H1 (cell line): ENCODE results near the gene ZNF408. TPM values are rescaled to one million over a fixed set of nuclear protein-coding genes. Genes with fewer than 3 reads are reported as not detected.
A peak's percentile ranks its signal among the peaks of the same experiment; 100 is the strongest.

ENCODE experiments used
- CTCF ChIA-PET: fragments of 300-600 bp; sonication (Branson Sonifier 250); formaldehyde crosslinking; loops from one replicate; lab custom pipeline; 2021; ENCODE audit not compliant: partially characterized antibody; lab: Charles Lee
- POLR2A ChIA-PET: fragments of 300-600 bp; sonication (Branson Sonifier 250); formaldehyde crosslinking; loops from one replicate; lab custom pipeline; 2021; ENCODE audit warnings: inconsistent platforms; ENCODE audit not compliant: partially characterized antibody; lab: Charles Lee
- DNase-seq, 2 experiments: peaks; one replicate each; pipeline versions ENCODE4 v3.0.0 to v3.0.0-alpha.2; 2010 to 2022; ENCODE audit warnings: low spot score in 2 of 2, low read depth in 1 of 2, mixed read lengths in 1 of 2
- FAIRE-seq: peaks from 2 replicates; lab custom pipeline; 2011; peaks lifted over from hg19 to GRCh38; lab: Jason Lieb, UNC
- H2AFZ ChIP-seq: 2 replicates; pipeline ENCODE4 v1.8.1; 2012; ENCODE audit warnings: low read length, inconsistent platforms
- H2AK5ac ChIP-seq: 2 replicates; pipeline ENCODE4 v1.6.1; 2013; ENCODE audit warnings: low read depth, low read length
- H2BK120ac ChIP-seq: replicated peaks from 2 replicates; pipeline ENCODE3; 2013; ENCODE audit warnings: low read depth, low read length, inconsistent platforms
- H2BK12ac ChIP-seq: 2 replicates; pipeline ENCODE4 v1.6.1; 2013; ENCODE audit warnings: low read depth, low read length
- H2BK15ac ChIP-seq: 2 replicates; pipeline ENCODE4 v1.6.1; 2013; ENCODE audit warnings: low read length
- H2BK20ac ChIP-seq: 2 replicates; pipeline ENCODE4 v1.6.1; 2013; ENCODE audit warnings: low read length
- H2BK5ac ChIP-seq: 2 replicates; pipeline ENCODE4 v1.6.1; 2013; ENCODE audit warnings: low read depth, low read length
- H3K14ac ChIP-seq: 2 replicates; pipeline ENCODE4 v1.6.1; 2013; ENCODE audit warnings: inconsistent platforms; ENCODE audit not compliant: insufficient read length
- H3K18ac ChIP-seq: 2 replicates; pipeline ENCODE4 v1.6.1; 2013; ENCODE audit warnings: low read length; ENCODE audit errors: extremely low read depth
- H3K23ac ChIP-seq: 2 replicates; pipeline ENCODE4 v1.6.1; 2013; ENCODE audit warnings: inconsistent platforms; ENCODE audit not compliant: insufficient read length
- H3K23me2 ChIP-seq: 2 replicates; pipeline ENCODE4 v1.6.1; 2013; ENCODE audit warnings: low read depth, low read length
- H3K27ac ChIP-seq: 2 replicates; pipeline ENCODE4 v1.6.1; 2011; ENCODE audit warnings: low read depth, low read length, inconsistent platforms
- H3K27me3 ChIP-seq, 4 experiments: replicated peaks in 1 of 4; 1 replicate in 1 of 4; 2 replicates in 3 of 4; pipeline versions ENCODE4 v1.6.1 to v1.8.1; 2011 to 2013; ENCODE audit warnings: low read length in 3 of 4, mild to moderate bottlenecking in 3 of 4, inconsistent platforms in 2 of 4, mixed read lengths in 2 of 4, moderate library complexity in 1 of 4; ENCODE audit not compliant: control insufficient read depth in 3 of 4, insufficient read depth in 3 of 4; ENCODE audit errors: extremely low read depth in 1 of 4
- H3K36me3 ChIP-seq, 4 experiments: 2 replicates each; pipeline versions ENCODE4 v1.6.1 to v1.8.1; 2011 to 2013; ENCODE audit warnings: mild to moderate bottlenecking in 4 of 4, low read length in 3 of 4, moderate library complexity in 2 of 4, control low read depth in 1 of 4, inconsistent platforms in 1 of 4; ENCODE audit not compliant: insufficient read depth in 4 of 4, control insufficient read depth in 2 of 4
- H3K4ac ChIP-seq: replicated peaks from 2 replicates; pipeline ENCODE3; 2013; ENCODE audit warnings: low read length, low read depth, mixed read lengths, inconsistent platforms; ENCODE audit not compliant: insufficient read length
- H3K4me1 ChIP-seq, 4 experiments: replicated peaks in 1 of 4; 1 replicate in 1 of 4; 2 replicates in 3 of 4; pipeline versions ENCODE4 v1.6.1 to v1.8.1; 2011 to 2013; ENCODE audit warnings: low read length in 3 of 4, inconsistent platforms in 2 of 4, mixed read lengths in 1 of 4; ENCODE audit not compliant: insufficient read depth in 4 of 4, control insufficient read depth in 3 of 4
- H3K4me2 ChIP-seq, 2 experiments: 2 replicates each; pipeline versions ENCODE4 v1.6.1 to v1.8.1; 2011 to 2013; ENCODE audit warnings: low read depth in 2 of 2, low read length in 2 of 2, control low read depth in 1 of 2, inconsistent platforms in 1 of 2, mild to moderate bottlenecking in 1 of 2; ENCODE audit not compliant: insufficient read depth in 1 of 2
- H3K4me3 ChIP-seq, 4 experiments: fragments of 200-600, 300-600 bp in 1 of 4; sonication (generic), shearing (Covaris generic), sonication (Bioruptor Twin) in 1 of 4; 2 replicates each; pipeline versions ENCODE4 v1.5.1 to v1.8.1; 2011 to 2016; ENCODE audit warnings: low read length in 4 of 4, low read depth in 3 of 4, control low read depth in 2 of 4, inconsistent platforms in 2 of 4, mild to moderate bottlenecking in 2 of 4, mixed read lengths in 1 of 4, moderate library complexity in 1 of 4; ENCODE audit not compliant: insufficient read depth in 2 of 4; ENCODE audit errors: extremely low read depth in 1 of 4
- H3K56ac ChIP-seq: replicated peaks from 2 replicates; pipeline ENCODE3; 2013; ENCODE audit warnings: low read depth, mild to moderate bottlenecking, mixed read lengths, low read length, inconsistent platforms; ENCODE audit not compliant: insufficient read length
- H3K79me1 ChIP-seq: 2 replicates; pipeline ENCODE4 v1.6.1; 2013; ENCODE audit warnings: low read depth, low read length, control low read depth
- H3K79me2 ChIP-seq, 2 experiments: 2 replicates each; pipeline versions ENCODE4 v1.6.1 to v1.8.1; 2012 to 2013; ENCODE audit warnings: low read length in 2 of 2, mild to moderate bottlenecking in 2 of 2, inconsistent platforms in 1 of 2; ENCODE audit not compliant: insufficient read depth in 2 of 2, control insufficient read depth in 1 of 2
- H3K9ac ChIP-seq, 4 experiments: replicated peaks in 1 of 4; 1 replicate in 1 of 4; 2 replicates in 3 of 4; pipeline versions ENCODE4 v1.6.1 to v1.8.1; 2011 to 2013; ENCODE audit warnings: low read depth in 3 of 4, low read length in 3 of 4, control low read depth in 2 of 4, mild to moderate bottlenecking in 2 of 4, moderate library complexity in 2 of 4, inconsistent platforms in 1 of 4; ENCODE audit errors: extremely low read depth in 1 of 4
- H3K9me3 ChIP-seq, 2 experiments: 2 replicates each; pipeline versions ENCODE4 v1.6.1 to v1.8.1; 2012 to 2013; ENCODE audit warnings: mild to moderate bottlenecking in 2 of 2, moderate library complexity in 2 of 2, control low read depth in 1 of 2, inconsistent platforms in 1 of 2, low read depth in 1 of 2, low read length in 1 of 2, mixed read lengths in 1 of 2; ENCODE audit not compliant: insufficient read depth in 2 of 2
- H4K20me1 ChIP-seq, 2 experiments: replicated peaks in 1 of 2; 2 replicates each; pipeline versions ENCODE3 to v1.8.1; 2011 to 2013; ENCODE audit warnings: inconsistent platforms in 2 of 2, low read length in 2 of 2, mild to moderate bottlenecking in 1 of 2; ENCODE audit not compliant: insufficient read depth in 2 of 2, control insufficient read depth in 1 of 2
- H4K5ac ChIP-seq: 2 replicates; pipeline ENCODE4 v1.6.1; 2013; ENCODE audit warnings: low read length, low read depth, mixed read lengths, inconsistent platforms; ENCODE audit not compliant: insufficient read length
- H4K8ac ChIP-seq: 2 replicates; pipeline ENCODE4 v1.8.0; 2013; ENCODE audit warnings: mild to moderate bottlenecking, moderate library complexity, low read length, inconsistent platforms; ENCODE audit not compliant: insufficient read depth; ENCODE audit errors: extremely low read depth
- H4K91ac ChIP-seq: replicated peaks from 2 replicates; pipeline ENCODE3; 2013; ENCODE audit warnings: low read length, mixed read lengths, inconsistent platforms; ENCODE audit not compliant: insufficient read length
- ASH2L ChIP-seq: fragments of 200-600, 300-600 bp; sonication (generic); IDR thresholded peaks from one replicate; pipeline ENCODE4 v1.7.1; 2017; ENCODE audit warnings: low read length
- BCL11A ChIP-seq, 2 experiments: IDR thresholded peaks; one replicate each; pipeline ENCODE4 v1.6.1; 2011; ENCODE audit warnings: low read depth in 2 of 2, low read length in 2 of 2, mild to moderate bottlenecking in 2 of 2
- CTBP2 ChIP-seq: IDR thresholded peaks from 2 replicates; pipeline ENCODE4 v1.7.0; 2011; ENCODE audit warnings: borderline replicate concordance, mild to moderate bottlenecking, moderate library complexity, mixed read lengths, low read length; ENCODE audit not compliant: insufficient read depth, insufficient read length
- E2F6 ChIP-seq: IDR thresholded peaks from 2 replicates; pipeline ENCODE4 v1.6.1; 2012; ENCODE audit warnings: inconsistent platforms
- HDAC2 ChIP-seq, 2 experiments: fragments of 300-600 bp in 1 of 2; sonication (generic) in 1 of 2; IDR thresholded peaks; 2 replicates each; pipeline ENCODE4 v1.6.1; 2011 to 2012; ENCODE audit warnings: low read depth in 2 of 2, low read length in 2 of 2, mild to moderate bottlenecking in 2 of 2, moderate library complexity in 2 of 2, borderline replicate concordance in 1 of 2, inconsistent platforms in 1 of 2
- KDM1A ChIP-seq: fragments of 200-600, 300-600 bp; sonication (generic); IDR thresholded peaks from 2 replicates; pipeline ENCODE4 v1.7.1; 2016; ENCODE audit warnings: mild to moderate bottlenecking, low read length, borderline replicate concordance
- POU5F1 ChIP-seq: IDR thresholded peaks from 2 replicates; pipeline ENCODE4 v1.6.1; 2011; ENCODE audit warnings: low read depth, mild to moderate bottlenecking, low read length, moderate library complexity
- RAD21 ChIP-seq, 2 experiments: IDR thresholded peaks in 1 of 2; conservative IDR thresholded peaks in 1 of 2; 2 replicates each; pipeline ENCODE4 v1.6.1; 2011; ENCODE audit warnings: low read depth in 2 of 2, low read length in 2 of 2, improper control_type of control experiment in 1 of 2, inconsistent platforms in 1 of 2, mild to moderate bottlenecking in 1 of 2, moderate library complexity in 1 of 2
- RBBP5 ChIP-seq: IDR thresholded peaks from 2 replicates; pipeline ENCODE4 v1.7.1; 2012; ENCODE audit warnings: low read depth, mild to moderate bottlenecking, inconsistent platforms, low read length, moderate library complexity, borderline replicate concordance
- RXRA ChIP-seq: IDR thresholded peaks from 2 replicates; pipeline ENCODE4 v1.6.1; 2011; ENCODE audit warnings: low read depth, mild to moderate bottlenecking, low read length, moderate library complexity; ENCODE audit not compliant: insufficient read depth
- SP4 ChIP-seq: IDR thresholded peaks from 2 replicates; pipeline ENCODE4 v1.6.1; 2012; ENCODE audit warnings: low read length, inconsistent platforms
- TBP ChIP-seq: IDR thresholded peaks from 2 replicates; pipeline ENCODE4 v1.6.1; 2011; ENCODE audit warnings: low read depth, low read length, improper control_type of control experiment
- TEAD4 ChIP-seq: IDR thresholded peaks from 2 replicates; pipeline ENCODE4 v1.6.1; 2012; ENCODE audit warnings: low read depth, low read length, inconsistent platforms, mixed read lengths
- WGBS, 2 experiments: shearing (Covaris generic) in 1 of 2; methylation state at CpG; one replicate each; pipeline versions ENCODE4 v1.1.6 to v1.1.7; 2013 to 2015; ENCODE audit warnings: low lambda C conversion rate in 2 of 2, mixed read lengths in 2 of 2, inconsistent platforms in 1 of 2, low coverage in 1 of 2, missing lambda C conversion rate in 1 of 2; ENCODE audit not compliant: insufficient replicate concordance in 2 of 2, insufficient coverage in 1 of 2, insufficient read length in 1 of 2; ENCODE audit errors: extremely low coverage in 1 of 2, missing lambda C conversion rate in 1 of 2; 5-methylcytosine and 5-hydroxymethylcytosine counted together
- polyA plus RNA-seq, 7 experiments: library from polyadenylated mRNA; depleted of rRNA in 3 of 7; stranded (reverse) in 5 of 7; unstranded in 2 of 7; fragments of >200 nt in 5 of 7; fragments of 200-250 nt in 2 of 7; gene quantifications; 1 replicate in 5 of 7; 2 replicates in 1 of 7; 4 replicates in 1 of 7; pipeline versions ENCODE4 v1.2.1 to v1.2.3, GENCODE V29; 2011 to 2013; ENCODE audit warnings: missing spikeins in 2 of 7, mixed read lengths in 2 of 7
- total RNA-seq: library from RNA; stranded (reverse); fragmentation: NEBNext Ultra II Directional; extraction: Animal tissue kit (Norgen Biotek cat#: 25700); gene quantifications from 2 replicates; pipeline ENCODE4 v1.2.1, GENCODE V29; 2021

ZNF408 gene
- total and polyA plus RNA-seq, 2 of the 8 experiments (the other 6 are each of a cell fraction or from before 2014, with no cell fraction given) = 10.7 to 11.0 TPM

DNA sequence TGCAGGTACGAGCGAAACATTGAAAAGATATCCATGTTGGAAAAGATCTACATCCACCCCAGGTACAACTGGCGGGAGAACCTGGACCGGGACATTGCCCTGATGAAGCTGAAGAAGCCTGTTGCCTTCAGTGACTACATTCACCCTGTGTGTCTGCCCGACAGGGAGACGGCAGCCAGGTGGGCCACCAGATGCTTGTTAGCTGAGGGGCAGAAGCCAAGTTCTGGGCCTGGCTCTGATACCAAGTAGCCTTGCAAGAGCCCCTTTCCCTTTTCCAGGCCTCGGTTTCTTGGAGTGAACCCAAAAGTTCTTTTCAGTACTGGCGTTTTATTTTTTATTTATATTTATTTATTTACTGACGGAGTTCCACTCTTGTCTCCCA is 27.8 kb downstream of the ZNF408 start:
- Histone ChIP-seq H3K79me1 (no peaks in the 10 kb centered on the region), H3K36me3 (no peaks in the 10 kb centered on the region), H3K4me3 (no peak overlapping the region), H3K56ac (no peak overlapping the region), H3K79me2 (no peaks in the 10 kb centered on the region), H4K8ac (peak overlapping the region; percentile 82), H3K27me3 (no peaks in the 10 kb centered on the region), H3K23ac (no peak overlapping the region), H2AK5ac (no peak overlapping the region), H3K4ac (no peak overlapping the region), H2BK15ac (no peak overlapping the region), H3K18ac (no peak overlapping the region), H3K9me3 (no peaks in the 10 kb centered on the region), H3K27ac (no peak overlapping the region), H2BK12ac (no peak overlapping the region), H2BK120ac (no peak overlapping the region), H2AFZ (no peak overlapping the region), H3K23me2 (no peaks in the 10 kb centered on the region), H4K91ac (no peak overlapping the region), H4K5ac (no peak overlapping the region), H4K20me1 (no peaks in the 10 kb centered on the region), H3K4me2 (no peak overlapping the region), H3K4me1 (peaks cover 0 to 3% (median under 1%) of the 10 kb centered on the region in 4 experiments; a peak in 2 of 7 replicates), H2BK20ac (no peak overlapping the region), H2BK5ac (no peak overlapping the region), H3K9ac (no peak overlapping the region; a peak in 2 of 7 replicates), H3K14ac (no peak overlapping the region)
- POLR2A ChIA-PET = no interaction called here
- FAIRE-seq (no peak), DNase-seq (no peak)
- 90% methylated on average over 9 of the region's 9 CpGs; no CpG with 5 or more reads in 1 of the 2 experiments for WGBS, 2 experiments
- CTCF ChIA-PET = interaction anchor here (2.0 kb wide), 1 partner anchor 51 kb away, joined by 7 read pairs; no protein-coding TSS in a partner anchor
- TF ChIP-seq RXRA (no peak), BCL11A (IDR thresholded peaks at IDR 0.05; ENCODE audit: low read depth in 2 of 2, low read length in 2 of 2) (no peak), TBP (no peak), POU5F1 (no peak), E2F6 (no peak), CTBP2 (no peak), TEAD4 (no peak), HDAC2 (IDR thresholded peaks at IDR 0.05; ENCODE audit: borderline replicate concordance in 1 of 2, low read depth in 2 of 2, low read length in 2 of 2) (no peak), KDM1A (no peak), ASH2L (no peak), SP4 (no peak), RAD21 (IDR thresholded peaks at IDR 0.05 in 1 of 2, conservative IDR thresholded peaks at IDR 0.05 in 1 of 2; ENCODE audit: low read depth in 2 of 2, low read length in 2 of 2) (no peak), RBBP5 (no peak)
